Activated T-helper 2 cell treated with anti-CD3 and anti-CD28 coated beads, Interferon-gamma antibody, Interleukin-2, Interleukin-4, amounts not matched to agents 10 μg/mL and 5 μg/mL and 100 μg/mL, durations not matched to agents 14 hours and 24 hours and 36 hours (primary cell): ENCODE measurements around the gene PNN. TPM values are rescaled to one million over a fixed set of nuclear protein-coding genes. Genes with fewer than 3 reads are reported as not detected.
"Not testable (repeated sequence)": the region's sequence is repeated elsewhere in the genome, so short reads cannot be mapped to it uniquely, and the experiment has no call there.

Experiments used
- DNase-seq: peaks from one replicate; pipeline ENCODE4 v3.0.0; 2021; ENCODE audit warnings: low spot score
- H3K27ac Mint-ChIP-seq: one replicate; pipeline ENCODE4 v1.8.0; 2021; ENCODE audit warnings: mixed read lengths
- H3K27me3 Mint-ChIP-seq: one replicate; pipeline ENCODE4 v1.8.0; 2021; ENCODE audit warnings: low read depth, mixed read lengths
- H3K36me3 Mint-ChIP-seq: one replicate; pipeline ENCODE4 v1.8.0; 2021; ENCODE audit warnings: low read depth, mixed read lengths
- H3K4me1 Mint-ChIP-seq: one replicate; pipeline ENCODE4 v1.8.0; 2021; ENCODE audit warnings: low read depth, mixed read lengths
- H3K4me3 Mint-ChIP-seq: one replicate; pipeline ENCODE4 v1.8.0; 2021; ENCODE audit warnings: low read depth, mild to moderate bottlenecking, moderate library complexity, mixed read lengths
- H3K9me3 Mint-ChIP-seq: one replicate; pipeline ENCODE4 v1.8.0; 2021; ENCODE audit warnings: mixed read lengths
- intact Hi-C: fragments of 100-400 bp; cut with micrococcal nuclease; formaldehyde crosslinking; loops from one replicate; pipeline ENCODE4 v1.15.1; 2023
- total RNA-seq: library from RNA; stranded (reverse); gene quantifications from 2 replicates; pipeline ENCODE4 v1.2.3, GENCODE V29; 2022

Gene PNN
- total RNA-seq, 1 donor from 2014 or later = 119 TPM

DNA sequence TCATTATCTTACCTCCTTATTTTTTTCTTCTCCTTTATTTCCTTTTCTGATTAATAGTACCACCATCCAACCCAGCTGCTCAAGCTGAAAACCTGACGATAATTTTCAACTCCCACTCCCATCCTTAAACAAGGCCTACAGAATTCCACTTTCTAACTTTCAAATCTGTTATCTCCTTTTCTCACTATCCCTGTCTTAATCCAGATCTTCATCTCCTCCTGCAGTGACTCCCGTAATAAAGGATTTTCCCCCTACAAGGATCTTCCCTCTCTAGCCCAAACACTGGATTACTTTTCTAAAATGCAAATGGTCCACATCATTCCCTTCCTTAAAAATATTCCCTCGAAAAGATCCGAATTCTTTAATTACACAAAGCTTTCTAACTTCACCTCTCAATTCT is 6.5 kb upstream of the PNN start:
- Mint-ChIP-seq H3K27ac (no peak overlapping the region), H3K27me3 (no peaks in the 10 kb centered on the region), H3K4me3 (peak overlapping the region; percentile 90), H3K36me3 (peaks cover 26% of the 10 kb centered on the region), H3K9me3 (no peaks in the 10 kb centered on the region), H3K4me1 (peaks cover 38% of the 10 kb centered on the region)
- no peak for DNase-seq
- intact Hi-C loops = no loop called here

DNA sequence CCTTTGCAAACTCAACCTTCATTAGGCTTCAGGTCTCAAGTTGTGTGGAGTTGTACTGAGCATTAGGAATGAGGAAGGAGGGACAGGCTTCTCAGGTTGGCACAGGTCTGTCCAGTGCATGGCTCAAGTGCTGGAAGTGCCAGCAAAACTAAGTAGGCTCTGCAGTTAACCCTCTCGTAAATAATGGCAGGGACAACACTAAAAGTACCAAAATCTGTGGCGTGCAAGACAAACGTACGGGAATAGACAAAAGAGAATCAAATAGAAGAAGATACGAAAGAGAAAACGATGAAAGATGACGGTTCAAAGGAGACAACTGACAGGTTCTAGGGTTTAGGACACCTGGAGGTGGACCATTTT is 5.5 kb upstream of the PNN start:
- Mint-ChIP-seq H3K4me3 (peak overlapping the region; percentile 90), H3K27ac (peak overlapping the region; percentile 96), H3K27me3 (no peaks in the 10 kb centered on the region), H3K36me3 (peaks cover 21% of the 10 kb centered on the region), H3K4me1 (peaks cover 40% of the 10 kb centered on the region), H3K9me3 (no peaks in the 10 kb centered on the region)
- intact Hi-C loops = no loop called here
- DNase-seq = no peak

DNA sequence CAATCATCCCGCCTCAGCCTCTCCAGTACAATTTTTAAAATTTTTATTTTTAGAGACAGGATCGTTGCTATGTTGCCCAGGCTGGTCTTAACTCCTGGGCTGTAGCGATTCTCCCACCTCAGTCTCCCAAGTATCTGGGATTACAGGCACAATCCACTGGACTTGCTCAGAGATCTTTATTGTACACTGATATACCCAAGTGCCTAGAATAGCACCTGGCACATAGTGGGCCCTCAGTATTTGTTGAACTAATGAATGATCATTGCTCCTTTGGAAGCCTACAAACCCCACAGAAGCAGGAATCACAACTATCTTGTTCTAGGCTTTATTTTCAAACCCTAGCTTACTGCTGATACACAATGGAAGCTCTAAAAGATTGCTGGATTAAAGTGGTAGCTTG is 1.9 kb upstream of the PNN start:
- no peak for DNase-seq
- H3K4me3 Mint-ChIP-seq = peak overlapping the region; percentile 3
- H3K27me3 Mint-ChIP-seq = no peaks in the 10 kb centered on the region
- peaks cover 34% of the 10 kb centered on the region for H3K4me1 Mint-ChIP-seq
- peaks cover 8% of the 10 kb centered on the region for H3K36me3 Mint-ChIP-seq
- H3K27ac Mint-ChIP-seq = peak overlapping the region; percentile 57
- H3K9me3 Mint-ChIP-seq = no peaks in the 10 kb centered on the region
- intact Hi-C loops = loop anchor here (5.0 kb wide), 1 partner anchor 274 kb away; no protein-coding TSS in a partner anchor

DNA sequence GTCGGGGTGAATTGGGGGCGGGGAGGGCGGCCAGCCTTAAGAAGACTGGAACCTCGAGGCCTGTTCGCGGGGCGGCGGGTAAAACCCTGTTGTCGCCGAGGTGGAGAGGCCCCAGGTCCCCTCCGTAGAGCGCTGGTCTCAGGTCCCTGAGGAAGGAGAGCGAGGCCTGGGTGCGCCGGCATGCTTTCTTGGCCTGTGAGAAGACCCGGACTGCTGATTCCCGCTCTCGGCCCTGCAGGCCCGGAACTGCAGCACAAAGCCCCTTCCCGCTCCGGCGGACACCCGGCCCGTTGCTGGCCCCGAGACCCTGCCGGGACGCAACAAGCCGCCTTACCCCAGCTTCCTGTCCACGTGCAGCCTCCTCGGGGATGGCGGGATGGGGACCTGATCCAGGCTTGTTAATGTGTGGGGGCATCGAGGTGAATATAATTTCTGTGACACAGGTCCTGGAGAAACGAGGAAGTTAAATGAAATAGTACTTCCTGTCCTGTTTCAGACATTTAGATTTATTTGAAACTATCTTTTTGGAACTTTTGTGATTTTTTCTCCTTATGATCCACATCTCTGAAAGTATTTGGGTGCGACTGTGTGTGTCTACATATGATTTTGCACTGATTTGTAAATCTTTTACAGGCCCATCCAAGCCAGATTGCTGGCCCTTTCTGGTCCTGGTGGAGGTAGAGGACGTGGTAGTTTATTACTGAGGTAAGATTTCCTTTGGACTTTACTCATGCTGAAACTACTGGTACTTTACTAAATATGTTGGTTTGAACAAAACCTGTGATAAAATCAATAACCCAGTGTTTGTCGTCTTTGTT is 600 bp downstream of the PNN start:
- peak; percentile 52 for DNase-seq
- peak overlapping the region; percentile 98 for H3K27ac Mint-ChIP-seq
- peaks cover 28% of the 10 kb centered on the region for H3K4me1 Mint-ChIP-seq
- intact Hi-C loops = loop anchor here (1.0 to 5.0 kb wide), 5 partner anchors 54 to 257 kb away; partner anchors contain the start of genes FBXO33 and SEC23A
- no peaks in the 10 kb centered on the region for H3K36me3 Mint-ChIP-seq
- peak overlapping the region; percentile 95 for H3K4me3 Mint-ChIP-seq
- H3K9me3 Mint-ChIP-seq = no peaks in the 10 kb centered on the region
- no peaks in the 10 kb centered on the region for H3K27me3 Mint-ChIP-seq

DNA sequence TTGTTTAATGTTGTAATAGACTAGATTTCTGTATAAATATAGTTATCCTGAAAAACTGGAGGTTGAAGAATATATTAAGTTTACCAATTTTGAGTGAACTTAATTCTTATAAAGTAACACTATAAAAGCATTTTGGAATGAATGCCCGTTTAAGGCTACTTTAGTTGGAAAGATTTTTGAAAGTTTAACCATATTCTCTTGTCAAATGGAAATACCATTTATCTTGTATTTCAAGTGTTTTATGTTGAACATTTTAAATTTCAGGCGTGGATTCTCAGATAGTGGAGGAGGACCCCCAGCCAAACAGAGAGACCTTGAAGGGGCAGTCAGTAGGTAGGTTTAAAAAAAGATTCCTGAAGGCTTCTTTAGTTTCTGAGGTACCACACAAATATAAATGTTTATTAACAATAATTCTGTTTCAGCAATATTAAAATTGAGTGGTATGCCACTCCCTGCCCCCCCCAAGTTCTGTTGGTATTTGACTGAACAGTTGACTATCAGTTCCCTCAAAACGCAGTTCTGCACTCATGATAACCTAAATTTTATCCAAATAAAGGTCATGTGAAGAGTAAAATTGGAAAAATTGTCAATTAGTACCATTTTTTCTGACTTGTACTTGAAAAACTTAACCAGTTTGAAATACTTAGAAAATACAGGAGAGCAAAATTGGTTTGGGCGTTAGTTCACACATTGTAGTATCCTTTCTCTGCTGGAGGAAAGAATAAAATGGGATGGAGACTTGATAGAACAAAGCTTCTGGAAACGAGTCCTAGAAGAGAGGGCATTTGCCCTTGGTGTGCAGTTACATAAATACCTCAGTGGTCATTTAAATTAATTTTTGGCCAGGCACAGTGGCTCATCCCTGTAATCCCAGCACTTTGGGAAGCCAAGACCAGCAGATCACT is 1.5 kb downstream of the PNN start:
- H3K9me3 Mint-ChIP-seq = no peaks in the 10 kb centered on the region
- no peaks in the 10 kb centered on the region for H3K36me3 Mint-ChIP-seq
- H3K27me3 Mint-ChIP-seq = no peaks in the 10 kb centered on the region
- no peak for DNase-seq
- H3K4me1 Mint-ChIP-seq = peaks cover 24% of the 10 kb centered on the region
- intact Hi-C loops = loop anchor here (5.0 kb wide), 1 partner anchor 191 kb away; no protein-coding TSS in a partner anchor
- H3K27ac Mint-ChIP-seq = peak overlapping the region; percentile 98
- H3K4me3 Mint-ChIP-seq = peak overlapping the region; percentile 95

DNA sequence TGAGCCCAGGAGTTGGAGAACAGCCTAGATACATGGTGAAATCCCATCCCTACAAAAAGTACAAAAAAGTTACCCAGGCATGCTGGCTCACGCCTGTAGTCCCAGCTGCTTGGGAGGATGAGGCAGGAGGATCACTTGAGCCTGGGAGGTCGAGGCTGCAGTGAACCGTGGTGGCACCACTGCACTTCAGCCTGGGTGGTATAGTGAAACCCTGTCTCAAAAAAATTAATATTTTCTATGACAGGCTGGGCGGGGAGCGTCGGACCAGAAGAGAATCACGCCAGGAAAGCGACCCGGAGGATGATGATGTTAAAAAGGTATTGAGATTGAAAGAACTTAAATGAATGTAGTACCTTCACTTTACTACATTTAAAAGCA is 2.1 kb downstream of the PNN start:
- H3K27ac Mint-ChIP-seq = peak overlapping the region; percentile 75
- no peaks in the 10 kb centered on the region for H3K9me3 Mint-ChIP-seq
- H3K36me3 Mint-ChIP-seq = no peaks in the 10 kb centered on the region
- intact Hi-C loops = loop anchor here (5.0 kb wide), 1 partner anchor 190 kb away; no protein-coding TSS in a partner anchor
- H3K27me3 Mint-ChIP-seq = no peaks in the 10 kb centered on the region
- H3K4me3 Mint-ChIP-seq = peak overlapping the region; percentile 64
- no peak for DNase-seq
- peaks cover 24% of the 10 kb centered on the region for H3K4me1 Mint-ChIP-seq

DNA sequence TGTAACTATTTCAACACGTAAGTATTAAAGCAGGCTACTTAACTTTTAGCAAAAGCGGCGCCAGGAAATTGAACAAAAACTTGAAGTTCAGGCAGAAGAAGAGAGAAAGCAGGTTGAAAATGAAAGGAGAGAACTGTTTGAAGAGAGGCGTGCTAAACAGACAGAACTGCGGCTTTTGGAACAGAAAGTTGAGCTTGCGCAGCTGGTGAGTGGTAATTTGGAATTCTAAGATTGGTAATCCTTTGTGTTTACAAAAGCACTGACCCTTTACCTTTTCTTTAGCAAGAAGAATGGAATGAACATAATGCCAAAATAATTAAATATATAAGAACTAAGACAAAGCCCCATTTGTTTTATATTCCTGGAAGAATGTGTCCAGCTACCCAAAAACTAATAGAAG is 4.0 kb downstream of the PNN start:
- peaks cover 12% of the 10 kb centered on the region for H3K36me3 Mint-ChIP-seq
- H3K4me1 Mint-ChIP-seq = peaks cover 26% of the 10 kb centered on the region
- DNase-seq = no peak
- intact Hi-C loops = loop anchor here (5.0 kb wide), 1 partner anchor 188 kb away; no protein-coding TSS in a partner anchor
- no peaks in the 10 kb centered on the region for H3K9me3 Mint-ChIP-seq
- H3K4me3 Mint-ChIP-seq = peak overlapping the region; percentile 6
- peak overlapping the region; percentile 19 for H3K27ac Mint-ChIP-seq
- no peaks in the 10 kb centered on the region for H3K27me3 Mint-ChIP-seq

DNA sequence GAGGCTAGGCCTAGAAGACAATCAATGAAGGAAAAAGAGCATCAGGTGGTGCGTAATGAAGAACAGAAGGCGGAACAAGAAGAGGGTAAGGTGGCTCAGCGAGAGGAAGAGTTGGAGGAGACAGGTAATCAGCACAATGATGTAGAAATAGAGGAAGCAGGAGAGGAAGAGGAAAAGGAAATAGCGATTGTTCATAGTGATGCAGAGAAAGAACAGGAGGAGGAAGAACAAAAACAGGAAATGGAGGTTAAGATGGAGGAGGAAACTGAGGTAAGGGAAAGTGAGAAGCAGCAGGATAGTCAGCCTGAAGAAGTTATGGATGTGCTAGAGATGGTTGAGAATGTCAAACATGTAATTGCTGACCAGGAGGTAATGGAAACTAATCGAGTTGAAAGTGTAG is 5.5 kb downstream of the PNN start:
- no peak for DNase-seq
- peaks cover 25% of the 10 kb centered on the region for H3K36me3 Mint-ChIP-seq
- no peak overlapping the region for H3K27ac Mint-ChIP-seq
- intact Hi-C loops = no loop called here
- H3K4me3 Mint-ChIP-seq = no peak overlapping the region
- H3K4me1 Mint-ChIP-seq = peaks cover 22% of the 10 kb centered on the region
- H3K9me3 Mint-ChIP-seq = no peaks in the 10 kb centered on the region
- H3K27me3 Mint-ChIP-seq = no peaks in the 10 kb centered on the region

DNA sequence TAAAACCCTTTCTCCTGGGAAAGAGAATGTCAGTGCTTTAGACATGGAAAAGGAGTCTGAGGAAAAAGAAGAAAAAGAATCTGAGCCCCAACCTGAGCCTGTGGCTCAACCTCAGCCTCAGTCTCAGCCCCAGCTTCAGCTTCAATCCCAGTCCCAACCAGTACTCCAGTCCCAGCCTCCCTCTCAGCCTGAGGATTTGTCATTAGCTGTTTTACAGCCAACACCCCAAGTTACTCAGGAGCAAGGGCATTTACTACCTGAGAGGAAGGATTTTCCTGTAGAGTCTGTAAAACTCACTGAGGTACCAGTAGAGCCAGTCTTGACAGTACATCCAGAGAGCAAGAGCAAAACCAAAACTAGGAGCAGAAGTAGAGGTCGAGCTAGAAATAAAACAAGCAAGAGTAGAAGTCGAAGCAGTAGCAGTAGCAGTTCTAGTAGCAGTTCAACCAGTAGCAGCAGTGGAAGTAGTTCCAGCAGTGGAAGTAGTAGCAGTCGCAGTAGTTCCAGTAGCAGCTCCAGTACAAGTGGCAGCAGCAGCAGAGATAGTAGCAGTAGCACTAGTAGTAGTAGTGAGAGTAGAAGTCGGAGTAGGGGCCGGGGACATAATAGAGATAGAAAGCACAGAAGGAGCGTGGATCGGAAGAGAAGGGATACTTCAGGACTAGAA is 6.1 kb downstream of the PNN start:
- H3K36me3 Mint-ChIP-seq = peaks cover 25% of the 10 kb centered on the region
- intact Hi-C loops = no loop called here

DNA sequence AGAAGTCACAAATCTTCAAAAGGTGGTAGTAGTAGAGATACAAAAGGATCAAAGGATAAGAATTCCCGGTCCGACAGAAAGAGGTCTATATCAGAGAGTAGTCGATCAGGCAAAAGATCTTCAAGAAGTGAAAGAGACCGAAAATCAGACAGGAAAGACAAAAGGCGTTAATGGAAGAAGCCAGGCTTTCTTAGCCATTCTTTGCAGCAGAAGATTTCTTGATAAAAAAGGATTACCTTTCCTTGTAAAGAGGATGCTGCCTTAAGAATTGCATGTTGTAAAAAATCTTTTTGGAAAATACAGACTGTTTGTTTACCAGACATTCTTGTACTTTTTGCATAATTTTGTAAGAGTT is 6.6 kb downstream of the PNN start:
- H3K27ac Mint-ChIP-seq = no peak overlapping the region
- H3K9me3 Mint-ChIP-seq = no peaks in the 10 kb centered on the region
- DNase-seq = no peak
- peaks cover 19% of the 10 kb centered on the region for H3K4me1 Mint-ChIP-seq
- intact Hi-C loops = no loop called here
- H3K36me3 Mint-ChIP-seq = peaks cover 29% of the 10 kb centered on the region
- no peaks in the 10 kb centered on the region for H3K27me3 Mint-ChIP-seq
- H3K4me3 Mint-ChIP-seq = no peak overlapping the region

More for the DNA sequence above, 6.1 kb downstream of the PNN start:
- Mint-ChIP-seq H3K4me1 (peaks cover 20% of the 10 kb centered on the region), H3K27me3 (no peaks in the 10 kb centered on the region), H3K9me3 (no peaks in the 10 kb centered on the region), H3K4me3 (no peak overlapping the region), H3K27ac (no peak overlapping the region)
- no peak for DNase-seq

DNA sequence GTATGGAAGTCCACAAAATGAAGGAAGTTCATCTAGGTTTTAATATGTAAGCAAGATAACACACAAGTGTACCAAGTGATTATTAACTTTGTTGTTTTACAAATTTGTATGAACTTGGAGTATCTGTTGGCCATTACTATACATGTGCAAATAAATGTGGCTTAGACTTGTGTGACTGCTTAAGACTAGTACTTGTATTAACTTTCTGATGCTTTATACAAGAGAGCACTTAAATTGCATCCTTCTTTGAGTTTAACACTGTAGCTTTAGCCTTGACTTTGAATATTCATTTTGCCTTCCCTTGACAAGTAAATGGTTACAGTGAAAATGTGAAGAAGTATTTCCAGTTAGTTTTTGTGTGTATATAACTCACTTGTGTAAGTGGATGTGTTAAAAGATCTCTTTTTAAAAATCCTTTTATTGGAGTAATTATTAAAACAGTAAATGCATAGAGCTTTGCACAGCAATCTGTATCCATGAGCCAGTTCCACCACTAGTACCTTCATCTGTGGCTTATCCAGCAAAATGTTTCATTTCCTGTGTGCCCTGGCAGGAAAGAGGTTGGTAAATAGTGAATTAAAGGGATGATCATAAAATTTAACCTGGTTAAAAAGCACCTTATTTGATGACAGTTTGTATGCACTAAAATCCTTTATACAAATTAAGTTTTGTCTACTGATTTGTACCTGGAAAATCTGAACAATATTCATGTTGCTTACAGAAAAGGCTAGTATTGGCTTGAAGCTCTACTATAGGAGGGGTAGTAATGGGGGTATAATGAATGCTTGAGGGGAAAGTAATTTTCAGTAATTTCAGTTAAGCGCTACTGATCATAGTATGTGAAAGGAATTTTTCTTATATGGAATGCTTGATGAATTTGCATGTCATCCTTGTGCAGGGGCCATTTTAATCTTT is 8.0 kb downstream of the PNN start:
- no peaks in the 10 kb centered on the region for H3K9me3 Mint-ChIP-seq
- peaks cover 38% of the 10 kb centered on the region for H3K36me3 Mint-ChIP-seq
- H3K27ac Mint-ChIP-seq = no peak overlapping the region
- no peak overlapping the region for H3K4me3 Mint-ChIP-seq
- intact Hi-C loops = no loop called here
- no peak for DNase-seq
- H3K4me1 Mint-ChIP-seq = peaks cover 16% of the 10 kb centered on the region
- H3K27me3 Mint-ChIP-seq = no peaks in the 10 kb centered on the region

DNA sequence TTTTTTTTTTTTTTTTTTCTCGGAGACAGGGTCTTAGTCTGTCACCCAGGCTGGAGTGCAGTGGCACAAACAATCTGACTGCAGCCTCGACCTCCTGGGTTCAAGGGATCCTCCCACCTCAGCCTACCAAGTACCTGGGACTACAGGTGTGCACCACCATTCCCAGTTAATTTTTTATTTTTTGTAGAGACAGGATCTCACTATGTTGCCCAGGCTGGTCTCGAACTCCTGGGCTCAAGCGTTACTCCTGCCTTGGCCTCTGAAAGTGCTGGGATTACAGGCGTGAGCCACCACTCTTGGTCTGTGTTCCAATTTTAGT is 8.6 kb downstream of the PNN start:
- H3K4me3 Mint-ChIP-seq, intact Hi-C loops: not testable (repeated sequence)

More for the DNA sequence above, 8.6 kb downstream of the PNN start:
- H3K9me3 Mint-ChIP-seq, DNase-seq, H3K27me3 Mint-ChIP-seq, H3K27ac Mint-ChIP-seq: not testable (repeated sequence)
- H3K4me1 Mint-ChIP-seq = peaks cover 20% of the 10 kb centered on the region
- peaks cover 43% of the 10 kb centered on the region for H3K36me3 Mint-ChIP-seq
